ENCODE results near the gene CCDC57. TPM values are rescaled to one million over a fixed set of nuclear protein-coding genes. Genes with fewer than 3 reads are reported as not detected.

CCDC57 gene
- total and polyA plus RNA-seq, 9 of the 15 experiments (the other 6 are each of a cell fraction or from before 2014, with no cell fraction given): 0.83 to 36.2 (median 13.6) TPM

GRCh38 chr17:82252511-82253178, 40.0 kb upstream of the CCDC57 start:
- peaks cover 0 to 9% of the 10 kb centered on the region in 2 experiments; a peak in 1 of 5 replicates for H3K4me1 ChIP-seq (replicated peaks in 1 of 2; ENCODE audit: control insufficient read depth in 2 of 2, insufficient read depth in 2 of 2, low read length in 2 of 2)
- no peak for ATAC-seq
- H3K4me3 ChIP-seq: no peak overlapping the region
- ChIA-PET CTCF (ENCODE audit: low intra/inter-chr PET ratio) (no interaction called here), POLR2A (interaction anchor here (1.1 to 1.2 kb wide), 2 partner anchors 11 to 17 kb away, joined by 3 to 4 read pairs; no protein-coding TSS in a partner anchor)
- no peak overlapping the region for H2AFZ ChIP-seq (ENCODE audit: low read depth, low read length)
- in situ Hi-C loops (cut with MboI): no loop called here
- no peaks in the 10 kb centered on the region for H3K27me3 ChIP-seq (ENCODE audit: control insufficient read depth in 2 of 2, insufficient read depth in 2 of 2, low read length in 2 of 2)
- no peak for DNase-seq (ENCODE audit: extremely low read depth in 1 of 4, low spot score in 3 of 4)
- H3K9ac ChIP-seq (ENCODE audit: insufficient read depth in 1 of 2, low read depth in 2 of 2, low read length in 2 of 2): no peak overlapping the region; a peak in 1 of 4 replicates
- no TSS peak for BruUV-seq (replicated peaks)
- H3K36me3 ChIP-seq (ENCODE audit: control insufficient read depth, insufficient read depth, low read length): peaks cover 89% of the 10 kb centered on the region
- peaks cover 52% of the 10 kb centered on the region for H3K79me2 ChIP-seq (ENCODE audit: control insufficient read depth, insufficient read depth, low read length)
- no peaks in the 10 kb centered on the region for H3K9me3 ChIP-seq (replicated peaks; ENCODE audit: control insufficient read depth, insufficient read depth, low read depth, low read length)
- TF ChIP-seq RBM22 (IDR thresholded peaks at IDR 0.05; ENCODE audit: low read depth, low read length, poor library complexity, severe bottlenecking): peak; percentile 53
- 0 out of 2 replicates have a peak, but pooled peaks have one; percentile 15 for TF ChIP-seq SP1 (CRISPR knock-in tag; IDR thresholded peaks at IDR 0.05)
- peak; percentile 63 for TF ChIP-seq POLR2G (IDR thresholded peaks at IDR 0.05; ENCODE audit: low read depth, low read length)
- no peak for TF ChIP-seq ZNF717 (CRISPR knock-in tag; IDR thresholded peaks at IDR 0.05)
- TF ChIP-seq PYGO2 (tag; IDR thresholded peaks at IDR 0.05): no peak
- TF ChIP-seq MAFG (tag; conservative IDR thresholded peaks at IDR 0.05): no peak
- TF ChIP-seq TFAM (CRISPR knock-in tag; conservative IDR thresholded peaks at IDR 0.05): no peak
- 0 out of 2 replicates have a peak, but pooled peaks have one; percentile 38 for TF ChIP-seq ZC3H4 (CRISPR knock-in tag; IDR thresholded peaks at IDR 0.05; ENCODE audit: borderline replicate concordance)
- H4K20me1 ChIP-seq (replicated peaks; ENCODE audit: control insufficient read depth, insufficient read depth, low read length): no peaks in the 10 kb centered on the region
- H3K4me2 ChIP-seq (ENCODE audit: insufficient read depth, low read length): no peak overlapping the region
- H3K27ac ChIP-seq (ENCODE audit: extremely low read depth, low read depth, low read length): no peak overlapping the region
- no peaks in the 10 kb centered on the region for H3K9me1 ChIP-seq (ENCODE audit: control insufficient read depth, insufficient read depth, low read length)
- intact Hi-C loops (cut with micrococcal nuclease): no loop called here
- 97% methylated on average over 25 of the region's 28 CpGs for WGBS (ENCODE audit: insufficient coverage, low coverage, missing lambda C conversion rate)
- no peak for FAIRE-seq
